GM12878 (cell line): Measurements from ENCODE around the gene ESCO1. TPM values are rescaled to one million over a fixed set of nuclear protein-coding genes. Genes with fewer than 3 reads are reported as not detected.

Experiments used
- ATAC-seq: fragments of 200-7000 bp; cut with Tn5 transposase; 3 replicates; pipeline ENCODE4 v1.9.1; 2020; ENCODE audit warnings: mild to moderate bottlenecking, moderate library complexity
- BruUV-seq: library from RNA; stranded (reverse); fragments of 400-500 nt; replicated peaks from 2 replicates; lab custom pipeline; 2021; lab: Mats Ljungman, UMichigan
- CTCF ChIA-PET: fragments of 300-600 bp; sonication (Branson Sonifier 250); formaldehyde crosslinking; extraction: SDS; loops from one replicate; lab custom pipeline; 2021; ENCODE audit warnings: inconsistent platforms; lab: Yijun Ruan, JAX
- POLR2A ChIA-PET: fragments of 350-600 bp; formaldehyde crosslinking; extraction: SDS; loops from one replicate; lab custom pipeline; 2021; ENCODE audit warnings: inconsistent platforms; lab: Charles Lee
- RAD21 ChIA-PET: fragments of 300-600 bp; sonication (Branson Sonifier 250); formaldehyde crosslinking; loops from one replicate; lab custom pipeline; 2023; ENCODE audit warnings: antibody characterized with exemption; ENCODE audit not compliant: unreplicated experiment; lab: Charles Lee
- SMC1A ChIA-PET: fragments of 300-600 bp; sonication (Branson Sonifier 250); formaldehyde crosslinking; loops from one replicate; lab custom pipeline; 2023; ENCODE audit not compliant: unreplicated experiment, uncharacterized antibody; lab: Charles Lee
- DNase-seq: peaks from one replicate; pipeline ENCODE4 v3.0.0-alpha.2; 2011; ENCODE audit warnings: low read depth, low spot score
- FAIRE-seq: peaks from 3 replicates; lab custom pipeline; 2011; peaks lifted over from hg19 to GRCh38; lab: Jason Lieb, UNC
- H2AFZ ChIP-seq: 2 replicates; pipeline ENCODE4 v1.6.0; 2011; ENCODE audit warnings: low read depth, low read length, control low read depth; ENCODE audit not compliant: control insufficient read depth
- H3K27ac ChIP-seq: 2 replicates; pipeline ENCODE4 v1.5.1; 2011; ENCODE audit warnings: control low read depth; ENCODE audit not compliant: control insufficient read depth, insufficient read depth
- H3K27me3 ChIP-seq, 2 experiments: replicated peaks in 1 of 2; 2 replicates each; pipeline versions ENCODE4 v1.6.0 to v1.6.1; 2011; ENCODE audit warnings: low read length in 1 of 2; ENCODE audit not compliant: control insufficient read depth in 2 of 2, insufficient read depth in 2 of 2
- H3K36me3 ChIP-seq, 2 experiments: 2 replicates each; pipeline ENCODE4 v1.5.1; 2011; ENCODE audit warnings: low read length in 1 of 2; ENCODE audit not compliant: control insufficient read depth in 2 of 2, insufficient read depth in 2 of 2
- H3K4me1 ChIP-seq: 2 replicates; pipeline ENCODE4 v1.6.1; 2011; ENCODE audit warnings: mild to moderate bottlenecking, low read length, moderate library complexity, mixed read lengths; ENCODE audit not compliant: control insufficient read depth, insufficient read depth
- H3K4me2 ChIP-seq: 2 replicates; pipeline ENCODE4 v1.6.0; 2011; ENCODE audit warnings: control low read depth; ENCODE audit not compliant: control insufficient read depth, insufficient read depth
- H3K4me3 ChIP-seq: fragments of 200-600 bp; sonication (generic); 2 replicates; pipeline ENCODE4 v1.5.1; 2016
- H3K79me2 ChIP-seq: 2 replicates; pipeline ENCODE4 v1.6.0; 2011; ENCODE audit warnings: low read length; ENCODE audit not compliant: control insufficient read depth, insufficient read depth
- H3K9ac ChIP-seq: 2 replicates; pipeline ENCODE4 v1.8.0; 2011; ENCODE audit warnings: low read length, control low read depth, mixed read lengths; ENCODE audit not compliant: control insufficient read depth, insufficient read depth
- H3K9me3 ChIP-seq: replicated peaks from 3 replicates; pipeline ENCODE4 v1.5.1; 2011; ENCODE audit warnings: mild to moderate bottlenecking, low read length; ENCODE audit not compliant: control insufficient read depth, insufficient read depth
- H4K20me1 ChIP-seq: 2 replicates; pipeline ENCODE4 v1.6.0; 2011; ENCODE audit not compliant: control insufficient read depth, insufficient read depth
- ATF7 ChIP-seq: fragments of 450-650 bp; IDR thresholded peaks from 2 replicates; pipeline ENCODE4 v1.6.1; 2016; ENCODE audit warnings: low read depth, mild to moderate bottlenecking
- CBX5 ChIP-seq: sonication (generic); IDR thresholded peaks from 2 replicates; pipeline ENCODE4 v1.6.1; 2016; ENCODE audit warnings: low read depth, moderate library complexity, mild to moderate bottlenecking, inconsistent platforms
- CHD1 ChIP-seq: IDR thresholded peaks from 2 replicates; pipeline ENCODE4 v1.6.1; 2012; ENCODE audit warnings: low read depth, low read length, improper control_type of control experiment
- FOXK2 ChIP-seq: fragments of 450-650 bp; IDR thresholded peaks from 2 replicates; pipeline ENCODE4 v1.6.1; 2017; ENCODE audit warnings: mild to moderate bottlenecking, moderate library complexity
- IKZF1 ChIP-seq: fragments of 450-650 bp; conservative IDR thresholded peaks from 2 replicates; pipeline ENCODE4 v1.6.1; 2017; ENCODE audit warnings: antibody characterized with exemption, mild to moderate bottlenecking
- JUNB ChIP-seq: IDR thresholded peaks from 2 replicates; pipeline ENCODE4 v1.6.1; 2016; ENCODE audit warnings: antibody characterized with exemption, mild to moderate bottlenecking
- WGBS: methylation state at CpG from one replicate; pipeline ENCODE4 v1.1.6; 2016; ENCODE audit warnings: low lambda C conversion rate; ENCODE audit not compliant: insufficient replicate concordance, insufficient coverage; ENCODE audit errors: missing lambda C conversion rate; 5-methylcytosine and 5-hydroxymethylcytosine counted together
- in situ Hi-C: fragments of 300-500 bp; cut with MboI; formaldehyde crosslinking; loops from 9 replicates; pipeline ENCODE4 v1.14.3; 2018; ENCODE audit warnings: mixed read lengths
- intact Hi-C: fragments of 100-400 bp; cut with micrococcal nuclease; formaldehyde crosslinking; loops from one replicate; pipeline ENCODE4 v1.14.2; 2022; ENCODE audit not compliant: unreplicated experiment
- polyA plus RNA-seq, 11 experiments: library from polyadenylated mRNA; depleted of rRNA in 4 of 11; unstranded in 6 of 11; stranded (reverse) in 5 of 11; fragments of >200 nt; fragmentation: Nextera tagmentation in 4 of 11; fragmentation: Illumina TruSeq in 1 of 11; extraction: Ambion mirVana in 4 of 11; extraction: Trizol in 1 of 11; gene quantifications; 1 replicate in 1 of 11; 2 replicates in 10 of 11; pipeline versions ENCODE4 v1.2.1 to v1.2.3, GENCODE V29; 2011 to 2016; ENCODE audit warnings: inconsistent platforms in 2 of 11, missing spikeins in 2 of 11, low read depth in 1 of 11
- total RNA-seq, 4 experiments: library from RNA; depleted of rRNA in 3 of 4; stranded (reverse); fragments of >200 nt in 3 of 4; fragmentation: Illumina TruSeq in 1 of 4; extraction: Trizol in 1 of 4; gene quantifications; 2 replicates each; pipeline versions ENCODE4 v1.2.1 to v1.2.3, GENCODE V29; 2013 to 2021

Gene ESCO1
- total and polyA plus RNA-seq, 10 of the 15 experiments (the other 5 are each of a cell fraction or from before 2014, with no cell fraction given), result 8.6 to 22.4 (median 12.4) TPM

GRCh38 chr18:21486905-21487437 is 113.5 kb downstream of the ESCO1 start:
- no peaks in the 10 kb centered on the region for H3K27me3 ChIP-seq
- no peaks in the 10 kb centered on the region for H3K79me2 ChIP-seq
- ChIA-PET SMC1A (interaction anchor here (1.1 to 1.5 kb wide), 3 partner anchors 13 to 366 kb away, joined by 3 read pairs; no protein-coding TSS in a partner anchor), POLR2A (no interaction called here), RAD21 (interaction anchor here (1.0 to 1.3 kb wide), 2 partner anchors 364 to 366 kb away, joined by 3 read pairs; no protein-coding TSS in a partner anchor), CTCF (interaction anchor here (0.6 to 1.2 kb wide), 7 partner anchors 9 to 469 kb away, joined by 3 to 5 read pairs (median 3); no protein-coding TSS in a partner anchor)
- H3K4me2 ChIP-seq, result no peak overlapping the region
- 54% methylated on average over 3 of the region's 3 CpGs for WGBS
- BruUV-seq, result no TSS peak
- no peak overlapping the region for H3K4me3 ChIP-seq
- no peak overlapping the region for H3K27ac ChIP-seq
- H3K9ac ChIP-seq, result no peak overlapping the region
- H3K4me1 ChIP-seq, result no peaks in the 10 kb centered on the region
- no peak for ATAC-seq
- no peak for DNase-seq
- intact Hi-C loops, result loop anchor here (10.0 kb wide), 2 partner anchors 48 to 292 kb away; no protein-coding TSS in a partner anchor
- in situ Hi-C loops, result no loop called here
- H3K9me3 ChIP-seq, result no peaks in the 10 kb centered on the region
- FAIRE-seq, result no peak
- H4K20me1 ChIP-seq, result no peaks in the 10 kb centered on the region
- no peak overlapping the region for H2AFZ ChIP-seq
- no peak for TF ChIP-seq JUNB
- no peak for TF ChIP-seq CBX5
- TF ChIP-seq CHD1, result no peak
- no peaks in the 10 kb centered on the region for H3K36me3 ChIP-seq

- Histone ChIP-seq H4K20me1 (no peaks in the 10 kb centered on the region), H3K9ac (no peak overlapping the region), H3K4me3 (no peak overlapping the region), H2AFZ (no peak overlapping the region), H3K27me3 (no peaks in the 10 kb centered on the region), H3K4me2 (no peak overlapping the region), H3K36me3 (no peaks in the 10 kb centered on the region), H3K79me2 (no peaks in the 10 kb centered on the region), H3K9me3 (no peaks in the 10 kb centered on the region), H3K27ac (no peak overlapping the region), H3K4me1 (no peaks in the 10 kb centered on the region)
- ChIA-PET RAD21 (no interaction called here), SMC1A (interaction anchor here (0.7 to 1.6 kb wide), 3 partner anchors 16 to 368 kb away, joined by 3 to 4 read pairs (median 3); no protein-coding TSS in a partner anchor), CTCF (interaction anchor here (1.1 to 1.5 kb wide), 2 partner anchors 366 to 471 kb away, joined by 4 to 5 read pairs; no protein-coding TSS in a partner anchor), POLR2A (no interaction called here)
- ATAC-seq (peak; percentile 34), DNase-seq (no peak), FAIRE-seq (no peak)
- TF ChIP-seq ATF7, result no peak
- no peak for TF ChIP-seq FOXK2
- no peak for TF ChIP-seq IKZF1
- no TSS peak for BruUV-seq
- intact Hi-C loops (loop anchor here (10.0 kb wide), 2 partner anchors 50 to 290 kb away; no protein-coding TSS in a partner anchor), in situ Hi-C loops (no loop called here)
- 18% methylated on average over 6 of the region's 7 CpGs for WGBS
Measured at GRCh38 chr18:21484851-21485636, 115.5 kb downstream of the ESCO1 start.
